T-helper 2 cell (primary cell): ENCODE data around the gene MPV17L.
"Not testable (repeated sequence)": the region's sequence is repeated elsewhere in the genome, so short reads cannot be mapped to it uniquely, and the experiment has no call there.

Source experiments
- DNase-seq, 5 experiments: peaks; one replicate each; pipeline versions ENCODE4 v3.0.0 to v3.0.0-alpha.2; 2012 to 2022

Gene MPV17L

GRCh38 chr16:15453296-15453695, 57.7 kb downstream of the MPV17L start:
- DNase-seq = not testable (repeated sequence)

GRCh38 chr16:15454933-15455332, 59.4 kb downstream of the MPV17L start:
- not testable (repeated sequence) for DNase-seq

- no peak for DNase-seq
Observed at GRCh38 chr16:15457400-15457799, 61.8 kb downstream of the MPV17L start.

GRCh38 chr16:15457958-15458357, 62.4 kb downstream of the MPV17L start:
- no peak for DNase-seq

- DNase-seq = no peak
Observed at GRCh38 chr16:15459791-15460190, 64.2 kb downstream of the MPV17L start.

- no peak for DNase-seq
Observed at GRCh38 chr16:15460601-15461000, 65.0 kb downstream of the MPV17L start.

- DNase-seq = no peak
Observed at GRCh38 chr16:15461376-15461775, 65.8 kb downstream of the MPV17L start.
